GM21367 (cell line): ENCODE data around the gene INPP4A.

Source experiments
- ATAC-seq: cut with Tn5 transposase; IDR thresholded peaks from one replicate; pipeline ENCODE4 v1.9.1; 2021; ENCODE audit not compliant: unreplicated experiment

INPP4A gene

DNA sequence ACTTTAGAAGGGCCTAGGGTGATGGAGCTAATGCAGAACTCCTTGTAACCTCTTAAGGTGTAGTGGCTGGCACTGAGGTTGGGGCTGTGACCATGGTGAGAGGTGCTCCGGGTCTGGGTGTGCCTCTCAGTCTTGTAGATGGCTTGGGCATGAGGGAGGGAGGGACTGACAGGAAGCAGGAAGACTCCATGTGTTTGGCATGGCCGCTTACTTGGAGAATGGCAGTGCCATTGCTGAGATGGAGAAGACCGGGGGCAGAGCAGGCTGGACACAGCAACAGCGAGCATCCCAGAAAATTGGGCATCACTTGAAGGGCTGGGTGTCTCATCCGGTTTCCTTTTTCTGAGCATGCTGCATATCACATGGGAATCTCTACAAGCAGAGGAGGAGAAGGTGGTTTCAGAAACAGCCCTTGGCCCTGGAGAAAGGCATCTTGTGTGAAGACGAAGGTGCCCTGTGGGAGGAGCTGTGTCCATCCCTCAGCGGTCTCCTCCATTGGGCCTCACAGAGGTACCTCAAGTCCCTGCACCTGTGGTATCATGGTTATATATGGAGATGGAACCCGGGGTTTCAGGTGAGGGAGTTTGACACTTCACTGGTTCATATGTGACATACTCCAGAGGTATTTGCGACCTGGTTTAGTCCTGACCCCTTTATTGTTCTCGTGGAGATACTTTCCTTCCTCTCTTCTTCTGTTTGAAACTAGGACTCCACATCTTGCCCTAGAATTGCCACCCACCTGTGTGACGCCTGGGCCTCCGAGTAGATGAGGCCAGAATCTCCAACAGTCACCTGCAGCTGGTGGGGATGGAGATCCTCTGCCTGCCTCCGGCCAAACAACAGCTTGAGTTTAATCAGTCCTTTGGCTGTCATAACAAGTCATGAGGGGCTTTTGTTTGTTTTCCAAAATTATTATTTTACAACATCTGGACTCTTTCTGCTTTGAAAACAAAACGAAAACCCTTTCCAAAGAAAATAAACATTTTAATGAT, 45.6 kb downstream of the INPP4A start:
- no peak for ATAC-seq

DNA sequence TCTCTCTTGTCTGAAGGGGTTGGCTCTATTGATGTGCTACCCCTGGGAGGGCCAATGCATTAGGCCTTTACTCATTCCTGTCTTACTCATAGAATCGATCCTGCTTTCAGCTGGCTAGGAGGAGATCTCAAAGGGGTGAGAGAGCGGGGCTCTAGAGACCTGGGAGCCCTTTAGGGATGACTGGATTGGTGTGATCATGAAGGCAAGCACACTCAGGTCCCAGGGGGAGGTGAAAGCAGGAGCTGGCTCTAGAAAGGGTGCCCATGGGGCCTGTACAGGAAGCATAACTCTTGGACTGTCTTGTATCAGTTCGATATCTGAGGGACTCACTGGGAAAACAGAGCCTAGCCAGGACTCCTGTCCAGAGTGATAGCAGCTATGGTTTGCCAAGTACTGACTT, 47.8 kb downstream of the INPP4A start:
- no peak for ATAC-seq

DNA sequence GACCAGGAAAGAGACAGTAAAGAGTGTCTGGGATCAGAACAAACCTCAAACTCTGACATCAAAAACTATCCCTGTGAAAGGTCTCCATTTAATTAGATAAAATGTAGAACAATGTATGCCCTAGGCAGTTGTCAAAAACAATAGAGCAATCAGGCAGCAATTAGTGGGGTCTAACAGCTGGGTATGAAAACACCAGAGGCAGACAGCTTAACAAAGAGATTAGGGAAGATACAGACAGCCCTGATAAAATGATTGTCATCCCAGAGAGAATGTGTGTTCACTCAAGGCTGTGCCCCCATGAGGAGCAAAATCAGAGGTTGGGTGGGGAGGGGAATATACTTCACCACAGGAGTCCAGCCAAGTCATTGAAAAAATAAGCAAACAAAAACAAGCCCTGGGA, 50.0 kb downstream of the INPP4A start:
- ATAC-seq, result no peak

DNA sequence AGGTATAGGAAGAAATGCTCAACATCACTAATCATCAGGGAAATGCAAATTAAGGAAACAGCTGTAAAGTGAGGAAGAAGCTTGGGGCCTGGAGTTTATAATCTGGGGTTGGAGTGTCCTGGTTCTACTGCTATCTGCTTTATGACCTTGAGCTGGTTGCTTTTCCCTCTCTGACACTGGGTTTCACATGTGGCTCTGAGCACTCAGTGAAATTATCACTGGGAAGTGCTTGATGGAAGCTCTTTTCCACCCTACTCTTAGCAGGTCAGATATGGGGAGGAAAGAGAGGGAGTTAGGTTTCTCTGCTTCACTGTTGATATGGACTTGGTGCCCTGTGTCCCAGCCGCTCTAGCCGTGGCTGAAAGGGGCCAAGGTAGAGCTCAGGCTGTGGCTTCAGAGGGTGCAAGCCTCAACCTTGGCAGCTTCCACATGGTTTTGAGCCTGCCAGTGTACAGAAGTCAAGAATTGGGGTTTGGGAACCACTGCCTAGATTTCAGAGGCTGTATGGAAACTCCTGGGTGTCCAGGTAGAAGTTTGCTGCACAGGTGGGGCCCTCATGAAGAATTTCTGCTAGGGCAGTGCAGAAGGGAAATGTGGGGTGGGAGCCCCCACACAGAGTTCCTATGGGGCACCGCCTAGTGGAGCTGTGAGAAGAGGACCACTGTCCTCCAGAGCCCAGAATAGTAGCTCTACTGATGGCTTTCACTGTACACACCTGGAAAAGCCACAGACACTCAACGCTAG, 52.3 kb downstream of the INPP4A start:
- ATAC-seq, result no peak

DNA sequence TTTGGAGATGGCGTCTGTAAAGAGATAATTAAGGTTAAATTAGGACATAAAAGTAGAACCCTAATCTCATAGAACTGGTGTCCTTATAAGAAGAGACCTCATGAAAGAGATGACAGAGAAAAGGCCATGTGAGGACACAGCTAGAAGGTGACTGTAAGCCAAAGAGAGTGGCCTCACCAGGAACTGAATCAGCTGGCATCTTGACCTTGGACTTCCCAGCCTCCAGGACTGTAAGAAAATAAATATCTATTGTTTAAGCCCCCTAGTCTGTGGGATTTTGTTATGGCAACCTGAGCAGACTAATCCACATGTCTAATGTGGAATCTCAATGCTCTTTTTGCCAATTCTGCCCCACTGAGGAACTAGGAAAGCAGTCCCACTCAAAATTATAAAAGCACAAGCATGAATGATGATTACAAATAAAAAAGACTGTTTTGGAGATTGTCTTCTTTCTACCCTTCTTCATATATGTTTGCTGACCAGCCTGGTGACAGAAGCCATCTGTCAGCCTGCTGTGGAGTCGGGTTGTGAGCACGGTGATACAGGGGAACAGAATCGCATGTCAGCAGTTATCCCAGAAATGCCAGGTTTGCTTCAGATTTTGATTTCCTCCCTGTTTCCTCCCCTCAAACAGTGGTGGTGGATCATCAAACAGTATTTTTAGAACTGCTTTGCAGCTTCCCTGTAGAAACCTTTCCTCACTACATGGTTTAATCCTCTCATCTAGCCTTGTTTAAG, 54.2 kb downstream of the INPP4A start:
- no peak for ATAC-seq

DNA sequence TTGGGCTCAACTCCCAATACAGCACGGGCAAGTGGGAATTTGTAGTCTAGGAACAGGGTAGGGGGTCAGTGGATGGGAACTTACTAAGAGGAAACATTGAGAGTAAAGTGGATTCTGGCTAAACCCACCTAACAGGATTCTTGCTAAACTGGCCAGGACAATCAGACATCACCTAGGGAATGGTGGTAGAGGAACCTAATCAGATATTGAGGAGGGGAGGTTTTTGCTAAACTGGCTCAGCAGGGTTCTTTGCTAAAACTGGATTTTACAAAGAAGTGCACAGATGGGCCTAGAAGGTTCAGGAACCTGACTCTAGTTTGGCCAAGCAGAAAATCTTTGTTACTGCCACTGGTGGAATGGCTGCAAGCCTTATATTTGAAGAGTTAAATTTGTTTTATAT, 55.9 kb downstream of the INPP4A start:
- no peak for ATAC-seq

DNA sequence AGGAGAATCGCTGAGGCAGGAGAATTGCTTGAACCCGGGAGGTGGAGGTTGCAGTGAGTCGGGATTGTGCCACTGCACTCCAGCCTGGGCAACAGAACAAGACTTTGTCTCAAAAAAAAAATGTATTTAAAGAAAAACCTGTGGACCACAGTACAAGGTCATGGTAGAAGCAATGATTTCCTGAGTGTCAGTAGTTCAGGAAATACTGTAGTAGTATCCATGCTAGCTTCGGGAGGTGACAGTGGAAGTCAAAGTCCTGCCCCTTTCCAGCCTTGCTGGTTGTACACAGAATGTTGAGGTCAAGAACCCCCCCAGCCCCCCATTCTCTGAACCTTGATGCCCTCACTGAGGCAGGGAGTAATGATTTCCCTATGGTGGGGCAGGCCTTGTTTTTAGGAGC, 56.6 kb downstream of the INPP4A start:
- ATAC-seq, result no peak

DNA sequence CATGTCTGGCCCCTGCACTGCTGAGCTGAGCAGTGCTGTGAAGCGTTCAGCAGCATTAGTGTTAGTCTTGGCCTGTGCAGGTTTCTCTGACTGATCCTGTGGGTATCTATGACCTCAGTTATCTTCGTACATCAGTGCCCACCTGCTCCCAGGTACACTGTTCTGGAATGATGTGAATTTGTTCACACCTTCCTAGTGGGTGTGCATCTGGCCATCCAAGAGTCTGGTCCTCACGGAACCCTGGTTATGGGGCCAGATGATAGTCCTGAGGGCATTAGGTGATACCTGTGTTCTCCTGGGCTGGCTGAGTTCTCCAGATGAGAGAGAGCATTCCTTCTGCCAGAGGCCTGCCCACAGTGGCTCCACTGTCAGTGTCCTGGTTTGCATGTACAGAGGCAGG, 57.2 kb downstream of the INPP4A start:
- ATAC-seq, result no peak

DNA sequence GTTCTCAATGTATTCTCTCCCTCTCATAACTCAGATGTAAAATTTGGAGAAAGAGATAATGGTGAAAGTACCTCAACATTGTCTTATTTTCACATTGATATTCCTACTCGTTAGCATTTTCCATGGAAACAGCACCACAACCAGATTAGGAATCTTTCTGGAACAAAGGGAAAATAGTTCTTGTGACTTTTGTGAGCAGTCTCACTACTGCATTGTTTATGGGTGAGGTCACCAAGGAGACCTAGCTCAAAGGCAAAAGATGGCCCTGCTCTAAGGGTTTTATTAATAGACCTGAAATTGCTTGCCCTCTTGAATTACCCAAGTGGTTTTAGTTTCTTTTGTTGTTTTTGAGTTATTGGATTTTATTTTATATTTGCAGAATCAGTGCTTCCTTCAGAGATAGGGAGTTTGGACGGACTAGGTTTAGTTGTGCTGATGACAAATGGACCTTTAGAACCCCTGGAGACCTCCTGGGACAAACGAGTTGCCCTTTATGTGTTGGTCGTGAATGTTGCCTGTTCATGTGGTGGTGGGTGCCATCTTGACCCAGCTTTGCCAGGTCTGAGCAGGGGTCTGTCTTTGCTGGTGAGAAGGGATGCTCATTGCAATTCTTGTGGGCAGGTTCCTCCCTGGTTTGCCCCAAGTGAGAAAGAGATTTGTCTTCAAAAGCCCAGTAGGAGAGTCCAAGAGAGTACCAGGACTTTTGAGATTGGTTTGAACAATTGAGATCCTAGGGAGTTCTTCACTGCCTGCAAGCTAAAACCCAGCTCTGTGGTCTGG, 58.1 kb downstream of the INPP4A start:
- ATAC-seq, result no peak

DNA sequence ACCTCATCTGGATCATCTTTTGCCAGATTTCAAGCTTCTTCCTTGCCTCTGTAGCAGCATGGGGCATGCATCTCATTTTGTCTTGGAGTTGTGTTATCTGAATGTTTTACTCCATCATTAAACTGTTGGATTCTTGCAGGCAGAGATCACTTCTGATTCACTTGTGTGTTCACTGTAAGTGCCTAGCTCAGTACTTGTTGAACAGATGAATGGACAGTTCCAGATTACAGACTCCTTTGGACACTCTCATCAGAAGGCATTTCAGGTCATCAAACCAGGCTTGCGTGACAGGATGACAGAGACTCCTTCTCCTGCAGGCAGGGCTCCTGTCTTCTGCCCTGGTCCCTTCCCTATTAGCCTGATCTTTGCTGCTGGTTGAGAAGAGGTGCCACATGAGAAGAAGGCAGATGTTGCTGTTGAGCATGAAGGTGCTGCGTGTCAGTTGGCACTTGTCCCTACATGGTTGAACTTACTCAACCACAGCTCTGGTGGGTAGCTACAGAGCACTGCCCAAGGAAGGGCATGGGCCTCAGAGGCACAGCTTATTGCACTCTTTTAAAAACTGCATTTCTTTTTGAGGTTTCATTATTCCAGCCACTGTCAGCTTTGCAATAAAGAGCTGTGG, 58.9 kb downstream of the INPP4A start:
- no peak for ATAC-seq

DNA sequence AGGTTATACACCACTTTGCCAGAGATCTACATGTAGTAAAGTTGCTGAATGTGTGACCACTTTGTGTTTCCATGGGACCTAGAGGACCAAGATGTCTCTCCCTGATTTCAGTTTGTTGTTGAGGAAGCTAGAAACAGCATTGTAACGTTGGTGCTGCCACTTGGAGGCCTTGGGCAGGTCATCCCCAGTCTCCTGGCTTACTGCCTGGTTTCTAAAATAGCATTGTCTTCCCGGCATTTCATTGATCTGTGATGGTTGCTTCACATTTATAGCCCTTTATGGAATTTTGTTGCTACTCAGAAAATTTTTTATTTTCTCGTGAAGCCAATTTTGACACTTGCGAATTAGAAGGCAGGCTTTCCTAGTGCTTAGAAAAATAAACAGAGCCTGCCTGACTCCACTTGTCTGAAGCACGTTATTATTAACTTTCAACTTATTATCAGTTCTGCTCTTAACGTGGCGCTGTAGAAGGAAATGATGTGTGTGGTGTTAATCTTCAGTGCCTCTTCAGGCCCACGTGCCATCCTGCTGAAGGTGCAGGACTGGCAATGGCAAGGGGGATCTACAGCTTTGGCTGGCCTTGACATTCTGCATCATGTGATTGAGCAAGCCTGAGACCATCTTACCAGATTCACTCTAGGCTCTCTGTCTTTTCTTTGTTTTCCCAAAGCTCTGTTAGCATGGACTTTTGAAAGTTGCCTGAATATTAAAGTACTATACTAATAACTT, 59.9 kb downstream of the INPP4A start:
- ATAC-seq, result no peak

DNA sequence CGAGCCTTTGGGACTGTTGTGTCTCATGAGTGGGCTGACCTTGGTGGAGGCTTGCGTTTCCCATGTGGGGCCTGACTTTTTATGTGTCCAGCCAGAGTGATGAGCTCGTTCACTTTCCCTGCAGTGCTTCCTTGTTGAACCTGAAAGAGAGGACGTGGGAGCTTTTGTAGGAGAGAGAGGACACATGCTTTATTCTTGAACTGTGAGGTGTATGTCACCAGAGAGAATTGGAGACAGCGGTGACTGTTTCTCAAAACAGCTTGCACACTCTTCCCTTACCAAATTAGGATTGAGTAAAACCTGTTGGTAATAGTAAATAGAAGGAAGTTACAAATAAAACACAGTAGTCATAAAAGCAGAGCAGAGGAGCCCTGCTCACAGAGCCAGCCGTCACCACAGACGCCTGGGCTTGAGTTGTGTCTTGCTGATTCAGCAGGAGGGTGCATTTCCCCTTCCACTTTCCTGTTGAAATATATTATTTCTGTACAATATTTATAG, 60.7 kb downstream of the INPP4A start:
- ATAC-seq, result no peak

DNA sequence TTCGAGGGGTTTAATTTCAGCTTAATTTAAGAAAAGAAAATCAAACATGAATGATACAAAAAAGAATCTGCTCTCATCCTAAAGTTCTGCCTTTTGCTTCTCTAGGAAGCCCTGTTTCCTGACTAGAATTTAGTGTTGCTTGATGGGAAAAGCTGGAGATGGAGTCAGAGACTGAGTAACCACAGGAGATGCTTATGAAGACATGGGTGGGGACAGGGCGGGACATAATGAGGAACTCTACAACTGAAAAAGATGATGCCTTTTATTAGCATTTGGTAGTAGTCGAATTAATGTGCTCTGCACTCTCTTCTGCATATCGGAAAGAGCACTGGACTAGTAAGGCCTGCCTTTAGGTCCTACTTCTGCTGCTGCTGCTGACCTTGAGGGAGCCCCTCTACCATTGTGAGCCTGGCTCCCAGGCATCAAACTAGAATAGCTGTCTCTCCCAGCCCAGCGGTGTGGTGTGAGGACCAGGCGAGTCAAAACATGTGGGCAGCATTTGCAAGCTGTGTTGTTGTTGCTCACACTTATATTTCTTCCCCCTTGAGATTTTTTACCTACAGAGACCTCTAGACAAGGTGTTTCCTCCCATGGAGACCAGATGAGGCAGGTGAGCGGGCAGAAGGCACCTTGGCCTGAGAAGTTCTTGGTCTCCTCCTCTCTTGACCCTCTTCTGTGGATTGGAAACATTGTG, 61.5 kb downstream of the INPP4A start:
- ATAC-seq, result no peak

DNA sequence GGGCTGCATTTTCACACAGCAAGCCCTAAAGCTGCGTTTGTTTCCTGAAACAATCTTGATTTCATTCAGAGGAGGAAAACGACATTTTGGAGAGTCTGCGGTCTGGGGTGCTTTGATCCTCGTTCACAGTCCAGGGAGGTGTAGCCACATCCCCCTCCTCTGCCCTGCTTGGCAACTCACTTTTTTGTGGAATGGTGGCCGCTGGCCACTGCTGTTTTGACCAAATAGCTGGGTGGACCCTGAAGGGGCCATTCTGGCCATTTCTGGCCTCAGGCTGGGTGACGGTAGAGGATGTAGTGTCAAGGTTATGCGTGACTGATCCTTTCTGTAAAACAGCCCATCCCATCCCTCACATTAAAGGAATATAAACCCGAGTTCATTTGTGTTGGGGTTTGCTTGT, 62.2 kb downstream of the INPP4A start:
- ATAC-seq, result no peak

DNA sequence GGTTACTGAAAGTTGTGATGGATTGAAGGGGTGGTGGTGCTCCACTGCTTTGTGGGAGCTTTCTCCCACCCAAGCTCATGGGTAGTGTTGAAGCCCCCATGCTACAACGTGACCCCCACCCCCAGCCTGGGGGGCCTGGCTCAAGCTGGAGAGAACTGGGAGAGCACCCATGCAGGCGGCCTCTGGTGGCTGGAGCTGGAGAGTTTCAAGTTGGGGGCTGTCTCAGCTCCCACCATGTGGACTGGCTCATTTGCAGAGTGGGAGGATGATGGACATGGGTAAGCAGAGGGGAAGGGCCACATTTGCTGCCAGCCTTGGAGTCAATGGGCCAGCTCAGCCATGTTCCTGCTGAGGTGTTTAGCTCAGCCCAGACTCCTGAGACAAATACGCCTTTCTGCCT, 62.8 kb downstream of the INPP4A start:
- ATAC-seq, result no peak

DNA sequence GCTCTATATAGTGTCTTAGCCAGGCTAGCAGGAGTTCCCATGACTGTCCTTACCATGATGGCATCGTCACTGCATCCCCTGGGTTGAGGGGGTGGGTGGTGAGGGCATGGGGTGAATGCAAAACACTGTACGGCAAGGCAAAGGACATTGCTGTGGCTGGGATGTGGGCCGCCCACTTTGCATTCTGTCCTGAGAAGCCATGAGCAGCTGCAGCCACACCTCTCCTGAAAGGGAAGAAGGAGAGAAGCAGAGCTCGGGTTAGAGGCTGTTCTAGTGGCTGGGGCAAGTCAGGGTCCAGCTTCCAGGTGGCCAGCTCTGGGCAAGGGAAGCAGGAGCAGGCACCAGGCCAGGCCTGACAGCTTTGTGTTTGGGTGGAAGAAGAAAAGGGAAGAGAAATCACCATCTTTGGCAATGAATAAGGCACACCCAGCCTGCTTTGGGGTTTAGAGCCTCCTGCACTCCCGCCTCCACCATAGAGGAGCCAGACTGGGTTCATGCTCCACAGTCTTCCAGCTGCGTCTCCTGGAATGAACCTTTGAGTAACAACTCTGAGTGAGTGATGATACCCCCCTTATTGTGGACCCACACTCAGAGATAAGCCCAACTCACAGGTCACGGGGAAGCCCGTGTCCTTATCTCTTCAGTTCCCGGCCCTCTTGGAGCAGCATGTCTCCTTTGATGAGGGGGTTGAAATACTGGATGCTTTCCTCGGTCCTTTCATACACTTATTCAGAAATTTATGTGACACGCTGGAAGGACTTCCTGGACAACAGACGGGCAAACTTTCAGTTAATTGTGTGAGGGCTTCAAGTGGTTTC, 63.4 kb downstream of the INPP4A start:
- ATAC-seq, result no peak

DNA sequence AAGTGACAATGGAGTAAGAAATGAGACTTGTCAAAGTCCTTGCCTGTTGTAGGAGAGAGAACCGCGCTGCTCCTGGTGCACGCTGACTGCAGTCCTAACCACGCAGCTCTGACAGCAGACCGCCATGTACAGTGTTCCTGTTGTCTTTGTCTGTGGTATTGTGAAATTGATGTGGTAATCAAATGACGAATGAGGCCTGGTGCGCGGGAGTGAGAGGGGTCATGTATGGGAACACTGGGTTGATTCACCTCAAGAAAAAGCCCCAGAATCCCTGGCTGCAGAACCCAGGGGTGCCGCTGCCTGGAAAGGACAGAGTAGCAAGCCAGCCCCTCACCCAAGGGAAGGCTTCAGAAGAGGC, 64.0 kb downstream of the INPP4A start:
- ATAC-seq, result no peak
